Dedifferentiated amniotic fluid mesenchymal stem cell (primary cell): ENCODE results near the gene BLM.
"Not testable (repeated sequence)": the region's sequence is repeated elsewhere in the genome, so short reads cannot be mapped to it uniquely, and the experiment has no call there.

Experiments
- DNase-seq: peaks from one replicate; pipeline ENCODE4 v3.0.0-alpha.2; 2016; ENCODE audit errors: extremely low spot score

The BLM gene

DNA sequence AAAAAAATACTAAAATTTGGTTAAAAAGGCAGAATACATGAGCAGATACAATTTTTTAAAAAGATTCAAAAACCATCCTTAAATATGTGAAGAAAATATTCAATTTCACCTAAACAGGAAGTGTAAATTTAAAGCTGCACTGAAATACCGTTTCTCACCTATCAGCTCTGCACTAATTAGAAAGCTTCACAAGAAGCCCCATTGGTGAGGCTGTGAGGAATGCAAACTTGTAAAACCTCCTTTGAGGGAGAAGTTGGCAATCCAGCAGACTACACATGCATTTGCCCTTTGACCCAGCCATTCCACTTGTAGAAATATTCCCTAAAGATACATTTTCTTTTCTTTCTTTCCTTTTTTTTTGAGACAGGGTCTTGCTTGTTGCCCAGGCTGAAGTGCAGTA, 18.8 kb downstream of the BLM start:
- DNase-seq, result no peak

DNA sequence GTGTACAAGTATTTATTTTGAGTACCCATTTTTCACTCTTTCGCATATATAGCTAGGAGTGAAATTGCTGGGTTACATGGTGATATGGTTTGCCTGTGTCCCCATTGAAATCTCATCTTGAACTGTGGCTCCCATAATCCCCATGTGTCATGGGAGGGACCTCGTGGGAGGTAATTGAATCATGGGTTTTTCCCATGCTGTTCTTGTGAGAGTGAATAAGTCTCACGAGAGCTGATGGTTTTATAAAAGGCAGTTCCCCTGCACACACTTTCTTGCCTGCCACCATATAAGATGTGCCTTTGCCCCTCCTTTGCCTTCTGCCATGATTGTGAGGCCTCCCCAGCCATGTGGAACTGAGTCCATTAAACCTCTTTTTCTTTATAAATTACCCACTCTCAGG, 23.4 kb downstream of the BLM start:
- not testable (repeated sequence) for DNase-seq

DNA sequence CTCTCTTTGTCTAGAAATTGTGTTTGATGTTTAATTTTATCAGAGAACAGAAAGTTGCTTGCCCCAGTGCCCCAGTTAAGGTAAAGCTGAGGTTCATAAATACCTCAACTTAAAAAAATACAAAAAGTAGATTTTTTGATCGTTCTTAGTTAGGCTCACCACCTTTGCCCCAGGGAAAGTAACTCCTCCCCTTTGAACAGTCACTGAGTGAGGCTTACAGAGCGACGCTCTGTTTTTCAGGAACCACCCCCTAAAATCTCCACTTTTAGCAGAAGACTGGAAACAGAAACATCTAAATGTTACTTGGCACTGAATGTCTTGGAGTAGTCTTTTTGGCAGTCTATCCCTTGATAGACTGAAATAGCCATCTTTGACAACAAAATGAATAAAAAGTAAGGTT, 24.9 kb downstream of the BLM start:
- no peak for DNase-seq

DNA sequence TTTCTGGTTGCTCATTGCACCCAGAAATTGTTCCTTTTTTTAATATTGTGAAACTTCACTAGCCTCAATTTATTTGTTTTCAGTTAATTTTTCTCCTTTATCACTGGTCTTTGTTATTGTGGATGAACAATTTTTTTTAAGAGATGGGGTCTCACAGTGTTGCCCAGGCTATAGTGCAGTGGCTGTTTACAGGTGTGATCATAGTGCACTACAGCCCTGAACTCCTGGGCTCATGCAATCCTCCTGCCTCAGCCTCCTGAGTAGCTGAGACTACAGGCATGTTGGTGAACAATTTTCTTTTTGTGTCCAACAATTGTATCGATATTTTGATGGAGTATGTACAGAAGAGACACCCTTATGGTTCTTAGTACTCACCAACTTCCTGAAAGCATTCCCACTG, 26.3 kb downstream of the BLM start:
- DNase-seq, result no peak

DNA sequence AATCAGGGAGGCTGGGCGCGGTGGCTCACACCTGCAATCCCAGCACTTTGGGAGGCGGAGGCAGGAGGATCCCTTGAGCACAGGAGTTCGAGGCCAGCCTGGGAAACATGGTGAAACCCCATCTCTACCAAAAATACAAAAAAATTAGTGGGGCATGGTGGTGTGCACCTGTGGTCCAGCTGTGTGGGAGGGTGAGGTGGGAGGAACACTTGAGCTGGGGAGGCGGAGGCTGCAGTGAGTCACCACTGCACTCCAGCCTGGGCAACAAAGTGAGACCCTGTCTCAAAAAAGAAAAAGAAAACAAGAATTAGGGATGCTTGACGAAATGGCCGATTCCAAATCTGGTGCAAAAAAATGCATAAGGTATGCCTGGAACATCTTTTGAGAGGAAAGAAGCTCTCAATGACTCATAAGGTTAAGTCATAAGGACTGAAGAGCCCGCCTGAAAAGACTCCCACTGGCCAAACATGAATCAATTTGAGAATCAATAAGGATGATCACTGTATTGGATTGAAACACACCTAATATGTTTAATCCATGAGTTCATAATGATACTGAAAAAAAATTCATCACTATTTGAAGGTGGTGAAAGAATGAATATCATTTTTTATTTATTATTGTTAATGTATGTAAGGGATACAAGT, 27.7 kb downstream of the BLM start:
- no peak for DNase-seq

DNA sequence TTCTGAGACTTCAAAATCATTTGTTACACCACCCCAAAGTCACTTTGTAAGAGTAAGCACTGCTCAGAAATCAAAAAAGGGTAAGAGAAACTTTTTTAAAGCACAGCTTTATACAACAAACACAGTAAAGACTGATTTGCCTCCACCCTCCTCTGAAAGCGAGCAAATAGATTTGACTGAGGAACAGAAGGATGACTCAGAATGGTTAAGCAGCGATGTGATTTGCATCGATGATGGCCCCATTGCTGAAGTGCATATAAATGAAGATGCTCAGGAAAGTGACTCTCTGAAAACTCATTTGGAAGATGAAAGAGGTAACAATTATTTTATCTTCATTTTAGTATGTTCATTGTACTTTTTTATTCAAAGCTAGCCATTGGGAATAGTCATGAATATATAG, 32.6 kb downstream of the BLM start:
- DNase-seq, result no peak

DNA sequence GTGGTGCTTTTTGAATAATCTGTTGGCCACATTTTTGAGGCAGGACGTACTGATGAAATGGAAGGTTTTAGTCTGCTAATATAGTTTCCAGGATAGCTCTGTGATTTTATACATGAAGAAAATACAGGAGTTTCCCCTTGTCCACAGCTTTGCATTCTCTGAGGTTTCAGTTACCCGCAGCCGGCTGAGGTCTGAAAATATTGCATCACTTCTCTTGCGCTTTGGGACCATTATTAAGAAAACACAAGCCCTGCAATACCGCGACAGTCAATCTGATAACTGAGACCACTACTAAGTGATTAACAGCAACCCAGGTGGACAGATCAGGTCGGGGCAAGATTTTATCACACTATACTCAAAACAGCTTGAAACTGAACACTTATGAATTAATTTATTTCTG, 33.0 kb downstream of the BLM start:
- no peak for DNase-seq

DNA sequence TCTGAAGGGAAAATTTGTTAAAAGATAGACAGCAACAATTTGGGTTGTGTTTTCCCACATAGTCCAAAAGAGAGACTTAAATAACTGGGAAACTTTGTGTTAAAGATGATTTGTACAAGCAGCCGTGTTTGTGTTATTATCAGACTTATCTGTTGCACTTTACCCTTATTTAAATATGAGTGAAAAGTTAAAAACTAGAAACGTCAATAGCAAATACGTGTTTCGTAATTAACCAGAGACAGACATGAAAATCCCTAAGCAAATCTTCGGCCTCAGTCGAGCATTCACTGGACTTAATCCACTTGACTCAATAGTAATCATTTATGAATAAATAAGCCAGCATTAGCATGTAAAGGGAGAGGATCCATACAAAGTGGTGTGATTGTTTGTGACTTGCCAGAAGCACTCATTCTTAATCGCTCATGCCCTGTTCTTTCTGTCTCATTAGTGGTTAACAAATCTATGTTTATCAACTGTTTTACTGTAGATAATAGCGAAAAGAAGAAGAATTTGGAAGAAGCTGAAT, 34.2 kb downstream of the BLM start:
- DNase-seq, result no peak

DNA sequence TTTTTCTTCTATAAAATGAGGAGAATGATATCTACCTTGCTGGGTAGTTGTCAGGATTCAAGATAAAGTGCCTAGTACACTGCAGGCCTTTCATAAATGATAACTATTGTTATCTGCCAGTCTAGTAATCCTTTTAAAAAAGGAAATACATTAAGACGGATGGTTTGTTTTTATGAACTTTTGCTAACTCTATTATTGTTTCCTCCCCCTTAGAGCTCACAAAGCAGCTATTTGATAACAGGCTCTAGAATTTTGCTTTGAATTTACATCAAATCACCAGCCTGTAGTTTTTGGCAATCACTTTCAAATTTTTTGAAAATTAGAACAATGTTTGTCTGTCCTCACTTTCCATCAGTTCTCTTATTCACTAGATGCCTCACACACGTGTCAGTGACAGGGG, 39.8 kb downstream of the BLM start:
- no peak for DNase-seq

DNA sequence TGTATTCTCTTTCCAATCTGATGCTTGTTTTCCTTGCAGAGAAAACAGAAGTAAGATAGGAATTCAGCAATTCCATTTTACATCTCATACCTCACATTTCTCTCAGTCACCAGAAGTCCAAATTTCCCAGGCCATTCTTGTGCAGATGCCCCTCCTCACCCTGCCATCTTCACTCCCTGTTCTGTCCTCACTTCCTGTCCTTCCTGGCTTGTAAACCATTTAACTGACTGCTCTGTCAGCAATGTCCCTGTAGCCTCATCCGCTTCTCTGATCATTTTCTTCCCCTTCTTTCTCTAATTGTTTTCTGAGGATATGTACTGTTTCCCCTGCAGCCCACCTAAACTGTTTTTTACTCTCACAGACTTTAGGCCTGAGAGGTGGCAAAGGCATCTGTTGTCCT, 40.3 kb downstream of the BLM start:
- DNase-seq, result no peak

DNA sequence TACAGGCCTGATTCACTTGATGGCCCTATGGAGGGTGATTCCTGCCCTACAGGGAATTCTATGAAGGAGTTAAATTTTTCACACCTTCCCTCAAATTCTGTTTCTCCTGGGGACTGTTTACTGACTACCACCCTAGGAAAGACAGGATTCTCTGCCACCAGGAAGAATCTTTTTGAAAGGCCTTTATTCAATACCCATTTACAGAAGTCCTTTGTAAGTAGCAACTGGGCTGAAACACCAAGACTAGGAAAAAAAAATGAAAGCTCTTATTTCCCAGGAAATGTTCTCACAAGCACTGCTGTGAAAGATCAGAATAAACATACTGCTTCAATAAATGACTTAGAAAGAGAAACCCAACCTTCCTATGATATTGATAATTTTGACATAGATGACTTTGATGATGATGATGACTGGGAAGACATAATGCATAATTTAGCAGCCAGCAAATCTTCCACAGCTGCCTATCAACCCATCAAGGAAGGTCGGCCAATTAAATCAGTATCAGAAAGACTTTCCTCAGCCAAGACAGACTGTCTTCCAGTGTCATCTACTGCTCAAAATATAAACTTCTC, 43.6 kb downstream of the BLM start:
- no peak for DNase-seq

DNA sequence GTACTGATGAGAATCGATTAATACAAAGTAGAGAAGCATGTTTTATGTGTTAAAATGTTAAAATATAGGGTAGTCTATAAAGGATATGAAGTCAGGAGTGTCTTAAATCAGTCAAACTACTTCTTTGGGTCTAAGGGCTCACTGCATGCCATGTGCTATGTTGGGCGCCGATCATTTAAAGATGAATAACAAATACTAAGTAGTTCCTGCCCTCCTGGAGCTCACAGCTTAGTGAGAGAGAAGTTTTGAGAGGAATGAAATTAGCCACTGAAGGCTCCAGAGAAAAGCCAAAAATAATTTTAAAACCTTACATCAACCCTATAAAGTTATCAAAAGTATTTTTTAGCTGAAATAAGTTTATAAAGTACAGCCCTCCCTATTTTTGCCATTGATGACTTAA, 44.5 kb downstream of the BLM start:
- no peak for DNase-seq

DNA sequence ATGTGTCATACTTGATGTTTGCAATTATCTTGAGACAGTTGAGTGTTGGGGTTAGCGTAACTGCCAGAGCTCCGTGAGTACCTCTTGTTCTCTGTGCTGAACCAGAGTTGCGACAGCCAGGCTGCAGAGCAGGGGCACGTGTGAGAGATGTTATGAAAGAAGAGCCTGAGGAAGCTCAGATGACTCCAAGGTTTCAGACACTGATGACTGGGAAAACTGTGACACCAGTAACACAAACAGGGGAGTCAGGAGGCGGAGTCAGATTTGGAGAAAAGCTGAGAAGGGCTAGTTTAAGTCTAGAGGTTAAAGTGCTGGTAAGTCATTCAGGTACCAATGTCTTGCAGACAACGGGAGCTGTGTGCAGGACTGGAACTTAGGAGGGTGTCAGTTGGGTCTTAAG, 45.0 kb downstream of the BLM start:
- no peak for DNase-seq

DNA sequence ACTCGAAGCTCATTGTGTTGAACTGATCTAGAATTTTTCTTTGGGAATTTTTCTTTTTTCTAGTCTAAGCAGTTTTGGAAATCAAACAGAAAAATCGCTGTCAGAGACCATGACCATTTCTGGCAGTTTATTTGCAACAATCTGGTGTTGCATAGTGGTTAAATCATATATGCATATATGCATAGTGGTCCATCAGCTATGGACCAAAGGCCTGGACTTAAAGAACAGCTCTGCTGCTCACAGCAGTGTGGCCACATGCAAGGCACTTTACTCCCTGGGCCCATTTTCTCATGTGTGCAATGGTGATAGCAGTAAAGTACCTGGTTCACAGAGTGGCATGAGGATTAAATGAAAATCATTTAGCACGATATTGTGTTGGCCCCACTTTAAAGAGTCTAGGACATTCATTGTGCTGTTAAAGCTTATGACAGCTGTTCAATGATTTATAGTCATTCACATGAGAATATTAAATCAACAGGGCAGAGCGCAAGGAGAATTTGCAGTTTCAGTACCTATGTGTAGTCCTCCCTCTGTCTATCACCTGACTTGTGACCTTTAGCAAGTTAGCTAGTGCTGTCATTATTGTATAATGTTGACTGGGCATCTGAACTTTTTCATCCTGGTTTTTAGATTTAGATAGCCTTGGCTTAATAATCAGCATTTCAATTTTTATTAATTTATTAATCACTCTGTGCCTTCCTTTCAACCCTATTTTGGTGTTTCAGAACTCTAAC, 46.4 kb downstream of the BLM start:
- DNase-seq, result no peak

DNA sequence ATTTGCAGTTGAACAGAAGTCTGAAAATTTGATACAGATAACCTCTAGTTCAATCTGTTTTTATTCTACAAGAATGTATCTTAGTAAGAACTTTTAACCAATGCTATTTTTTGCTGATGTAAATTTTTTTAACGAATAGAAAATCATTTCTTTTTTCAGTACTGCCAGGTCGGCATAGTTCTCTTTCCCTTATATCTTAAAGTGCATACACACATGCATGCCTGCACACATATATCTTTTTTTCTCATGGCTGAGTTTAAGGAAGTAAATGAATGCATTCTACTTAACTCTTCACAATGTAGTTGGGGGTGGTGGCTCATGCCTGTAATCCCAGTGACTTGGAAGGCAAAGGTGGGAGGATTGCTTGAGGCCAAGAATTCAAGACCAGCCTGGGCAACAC, 48.4 kb downstream of the BLM start:
- no peak for DNase-seq

DNA sequence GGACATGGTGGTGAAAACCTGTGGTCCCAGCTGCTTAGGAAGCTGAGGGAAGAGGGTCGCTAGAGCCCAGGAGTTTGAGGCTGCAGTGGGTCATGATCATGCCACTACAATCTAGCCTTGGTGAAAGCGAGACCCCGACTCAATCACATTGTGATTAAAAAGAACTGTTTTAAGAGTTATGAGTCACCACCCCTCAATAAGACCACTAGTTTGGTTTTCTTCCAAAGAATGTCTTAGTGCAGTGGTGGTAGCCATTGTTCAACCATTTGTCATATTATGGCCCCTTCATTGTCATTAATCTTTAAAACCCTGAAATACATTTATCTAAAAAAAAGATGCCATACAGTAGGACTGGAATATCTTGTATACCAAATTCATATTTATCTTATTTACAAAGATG, 48.8 kb downstream of the BLM start:
- DNase-seq, result no peak

DNA sequence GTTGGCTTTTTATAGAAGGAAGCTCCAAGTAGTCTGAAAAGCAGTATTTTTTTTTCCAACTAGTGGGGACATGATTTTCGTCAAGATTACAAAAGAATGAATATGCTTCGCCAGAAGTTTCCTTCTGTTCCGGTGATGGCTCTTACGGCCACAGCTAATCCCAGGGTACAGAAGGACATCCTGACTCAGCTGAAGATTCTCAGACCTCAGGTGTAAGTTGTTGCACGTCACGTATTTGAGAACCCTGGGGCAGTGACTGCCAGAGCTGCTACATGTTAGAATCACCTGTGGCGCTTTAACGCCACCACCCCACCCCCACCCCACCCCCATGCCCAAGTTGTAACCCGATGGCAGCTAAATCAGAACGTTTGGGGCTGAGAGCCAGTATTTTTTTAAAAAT, 52.2 kb downstream of the BLM start:
- DNase-seq, result no peak

DNA sequence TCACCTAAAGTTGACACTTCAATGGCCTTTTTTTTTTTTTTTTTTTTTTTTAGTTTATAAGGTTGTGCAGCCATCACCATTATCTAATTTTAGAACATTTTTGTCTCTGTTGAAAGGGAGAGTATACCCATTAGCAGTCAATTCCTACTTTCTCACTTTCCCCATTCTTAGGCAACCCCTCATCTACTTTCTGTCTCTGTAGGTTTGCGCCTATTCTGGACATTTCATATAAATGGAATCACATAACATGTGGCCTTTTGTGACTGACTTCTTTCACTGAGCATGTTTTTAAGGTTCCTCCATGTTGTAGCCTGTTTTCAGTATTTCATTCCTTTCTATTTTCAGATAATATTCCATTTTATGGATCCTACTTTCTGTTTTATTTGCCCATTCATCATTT, 56.3 kb downstream of the BLM start:
- no peak for DNase-seq

DNA sequence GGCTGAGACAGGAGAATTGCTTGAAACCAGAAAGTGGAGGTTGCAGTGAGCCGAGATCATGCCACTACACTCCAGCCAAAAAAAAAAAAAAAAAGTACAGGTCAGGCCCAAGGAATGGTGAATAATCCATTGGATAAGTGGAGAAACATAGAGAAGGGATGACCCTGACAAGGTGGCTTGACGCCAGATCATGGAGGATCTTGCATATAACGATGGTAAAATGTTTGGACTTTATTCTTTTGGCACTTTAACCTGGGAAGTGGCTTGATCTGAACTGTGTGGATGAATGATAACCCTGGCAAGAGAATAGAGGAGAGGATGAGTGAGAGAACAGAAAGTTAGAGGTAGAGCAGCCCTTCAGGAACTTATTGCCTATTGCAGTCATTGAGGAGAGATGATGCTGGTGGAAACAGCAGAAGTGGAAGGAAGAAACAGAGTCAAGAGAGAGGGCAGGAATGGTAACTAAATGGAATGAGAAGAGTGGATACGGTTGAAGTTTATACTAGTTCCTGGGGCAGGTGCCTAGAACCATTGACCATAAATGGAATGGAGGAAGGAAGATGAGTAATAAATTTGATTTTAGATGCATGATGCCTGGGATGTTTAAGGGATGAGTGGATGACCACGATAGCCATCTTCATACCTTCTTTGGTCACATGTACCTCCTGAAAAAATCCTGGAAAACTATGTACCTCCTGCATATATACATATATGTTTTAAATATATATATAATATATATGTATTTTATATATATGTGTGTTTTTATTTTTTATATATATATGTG, 57.8 kb downstream of the BLM start:
- DNase-seq, result peak; percentile 28

DNA sequence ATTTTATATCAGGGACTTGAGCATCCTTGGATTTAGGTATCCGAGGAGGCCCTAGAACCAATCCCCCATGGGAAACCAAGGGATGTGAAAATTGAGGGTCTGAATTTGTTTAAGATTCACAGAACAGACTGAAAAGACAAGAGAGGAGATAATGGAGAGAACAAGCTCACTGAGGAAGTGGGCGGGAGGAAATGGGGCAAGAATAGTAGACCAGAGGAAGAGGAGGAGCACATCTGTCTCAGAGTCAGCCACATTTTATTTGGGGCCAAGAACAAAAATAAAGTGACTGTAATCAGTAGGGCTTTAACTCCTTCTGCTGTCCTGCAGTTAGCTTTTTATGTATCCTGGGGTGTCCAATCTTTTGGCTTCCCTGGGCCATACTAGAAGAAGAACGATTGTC, 63.8 kb downstream of the BLM start:
- DNase-seq, result no peak

DNA sequence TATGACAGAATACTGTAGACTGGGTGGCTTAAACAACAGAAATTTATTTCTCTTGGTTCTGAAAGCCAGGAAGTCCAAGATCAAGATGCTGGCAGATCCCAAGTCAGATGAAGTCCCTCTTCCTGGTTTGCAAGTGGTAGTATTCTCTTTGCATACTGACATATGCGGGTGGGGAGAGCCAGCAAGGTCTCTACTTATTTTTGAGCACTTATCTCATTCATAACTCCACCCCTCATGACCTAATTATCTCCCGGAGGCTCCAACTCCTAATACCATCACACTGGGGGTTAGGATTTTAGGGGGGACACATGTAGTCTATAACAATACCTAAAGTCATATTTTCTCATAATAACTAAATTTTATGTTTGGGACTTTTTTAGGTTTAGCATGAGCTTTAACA, 65.3 kb downstream of the BLM start:
- no peak for DNase-seq

DNA sequence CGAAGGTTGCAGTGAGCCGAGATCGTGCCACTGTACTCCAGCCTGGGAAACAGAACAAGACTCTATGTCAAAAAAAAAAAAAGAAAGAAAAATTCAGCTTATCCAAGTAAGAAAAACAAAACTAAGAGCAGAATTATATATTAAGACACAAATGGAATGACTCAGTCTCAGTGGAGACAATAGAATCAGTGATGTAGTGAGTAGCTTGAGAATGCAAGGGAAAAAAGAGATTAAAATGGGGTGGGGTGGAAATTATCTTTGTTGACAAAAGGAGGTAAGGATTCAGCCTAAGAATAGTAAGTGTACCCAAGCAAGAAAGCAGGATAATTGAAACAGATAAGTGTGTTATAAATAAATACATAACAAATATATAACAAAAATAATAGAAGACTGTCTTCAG, 70.7 kb downstream of the BLM start:
- DNase-seq, result no peak

DNA sequence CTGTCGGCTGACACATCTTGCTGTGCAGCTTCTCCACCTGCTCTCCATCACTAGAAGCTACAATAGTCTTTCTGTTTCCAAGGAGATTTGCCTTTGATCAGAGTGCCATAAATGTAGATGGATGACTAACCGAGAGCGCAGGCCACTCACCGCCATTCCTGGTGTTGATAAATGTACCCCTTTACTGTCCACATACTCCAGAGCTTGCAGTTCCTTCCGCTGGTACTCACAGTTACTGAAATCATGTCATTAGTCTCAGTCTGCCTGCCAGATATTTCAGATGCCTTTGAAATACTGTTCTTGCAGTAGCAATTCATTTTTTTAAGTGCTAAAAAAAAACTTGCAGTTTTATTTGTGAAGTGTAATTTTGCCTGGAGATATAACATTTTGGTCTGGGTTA, 72.3 kb downstream of the BLM start:
- no peak for DNase-seq
